HepG2 (cell line): ENCODE results near the gene ARHGAP12. TPM values are rescaled to one million over a fixed set of nuclear protein-coding genes. Genes with fewer than 3 reads are reported as not detected.

ENCODE experiments used
- CREB1 ChIP-seq, 2 experiments: fragments of 450-650 bp in 1 of 2; IDR thresholded peaks; 2 replicates each; pipeline ENCODE4 v1.6.1; 2016 to 2017; ENCODE audit warnings: control low read depth in 1 of 2, mild to moderate bottlenecking in 1 of 2, missing compliant biosample characterization in 1 of 2, missing genetic modification characterization in 1 of 2
- DR1 ChIP-seq: sonication (generic); formaldehyde crosslinking; IDR thresholded peaks from 2 replicates; pipeline ENCODE4 v1.8.0; 2021; ENCODE audit warnings: mild to moderate bottlenecking, missing genetic modification reagents, inconsistent platforms
- MATR3 ChIP-seq: sonication (generic); formaldehyde crosslinking; IDR thresholded peaks from 2 replicates; pipeline ENCODE4 v1.4.0; 2020; ENCODE audit warnings: missing genetic modification reagents
- MEIS1 ChIP-seq: sonication (generic); formaldehyde crosslinking; IDR thresholded peaks from 2 replicates; pipeline ENCODE4 v1.9.0; 2021; ENCODE audit warnings: mild to moderate bottlenecking, missing genetic modification reagents, moderate library complexity, borderline replicate concordance
- NCOR1 ChIP-seq: fragments of 200-600 bp; sonication (generic); IDR thresholded peaks from 2 replicates; pipeline ENCODE4 v1.7.0; 2017; ENCODE audit warnings: antibody characterized with exemption, low read length, borderline replicate concordance
- NFE2L1 ChIP-seq: sonication (generic); formaldehyde crosslinking; IDR thresholded peaks from 2 replicates; pipeline ENCODE4 v1.4.0; 2020; ENCODE audit warnings: missing genetic modification reagents, mild to moderate bottlenecking, borderline replicate concordance
- NFKB2 ChIP-seq: sonication (generic); formaldehyde crosslinking; IDR thresholded peaks from 2 replicates; pipeline ENCODE4 v1.4.0; 2020; ENCODE audit warnings: missing genetic modification reagents, borderline replicate concordance
- RFX3 ChIP-seq: IDR thresholded peaks from 2 replicates; pipeline ENCODE4 v1.6.1; 2016; ENCODE audit warnings: missing biosample characterization, missing genetic modification reagents
- SETDB1 ChIP-seq: sonication (generic); formaldehyde crosslinking; IDR thresholded peaks from 2 replicates; pipeline ENCODE4 v1.5.1; 2020; ENCODE audit warnings: missing genetic modification reagents, mild to moderate bottlenecking, borderline replicate concordance
- SIX1 ChIP-seq: sonication (generic); formaldehyde crosslinking; IDR thresholded peaks from 2 replicates; pipeline ENCODE4 v1.4.0; 2020; ENCODE audit warnings: missing genetic modification reagents, borderline replicate concordance
- SP5 ChIP-seq: IDR thresholded peaks from 2 replicates; pipeline ENCODE4 v1.6.1; 2016; ENCODE audit warnings: low read depth, borderline replicate concordance
- SSRP1 ChIP-seq: IDR thresholded peaks from 2 replicates; pipeline ENCODE4 v1.6.1; 2016; ENCODE audit warnings: control low read depth
- TRIM24 ChIP-seq: sonication (generic); formaldehyde crosslinking; IDR thresholded peaks from 2 replicates; pipeline ENCODE4 v1.8.0; 2022; ENCODE audit warnings: mild to moderate bottlenecking, missing genetic modification reagents
- ZFP82 ChIP-seq: sonication (generic); formaldehyde crosslinking; IDR thresholded peaks from 2 replicates; pipeline ENCODE4 v1.5.1; 2020; ENCODE audit warnings: mild to moderate bottlenecking, missing genetic modification reagents, borderline replicate concordance
- ZNF263 ChIP-seq: sonication (generic); formaldehyde crosslinking; IDR thresholded peaks from 2 replicates; pipeline ENCODE4 v1.4.0; 2020; ENCODE audit warnings: missing genetic modification reagents
- ZNF367 ChIP-seq: sonication (generic); formaldehyde crosslinking; IDR thresholded peaks from 2 replicates; pipeline ENCODE4 v1.4.0; 2020; ENCODE audit warnings: missing genetic modification reagents, borderline replicate concordance
- ZNF382 ChIP-seq: sonication (generic); formaldehyde crosslinking; IDR thresholded peaks from 2 replicates; pipeline ENCODE4 v1.5.0; 2020; ENCODE audit warnings: missing genetic modification reagents, mild to moderate bottlenecking, borderline replicate concordance
- ZNF607 ChIP-seq: sonication (generic); formaldehyde crosslinking; IDR thresholded peaks from 2 replicates; pipeline ENCODE4 v1.5.1; 2020; ENCODE audit warnings: missing genetic modification reagents, mild to moderate bottlenecking, borderline replicate concordance
- ZSCAN25 ChIP-seq: sonication (generic); formaldehyde crosslinking; IDR thresholded peaks from 2 replicates; pipeline ENCODE4 v1.8.0; 2022; ENCODE audit warnings: mild to moderate bottlenecking, missing genetic modification reagents
- polyA plus RNA-seq, 8 experiments: library from polyadenylated mRNA; depleted of rRNA in 3 of 8; stranded (reverse) in 7 of 8; unstranded in 1 of 8; fragments of >200 nt; fragmentation: Illumina TruSeq in 4 of 8; extraction: Trizol in 4 of 8; gene quantifications; 2 replicates each; pipeline versions ENCODE4 v1.2.1 to v1.2.3, GENCODE V29; 2011 to 2016; ENCODE audit warnings: low read depth in 4 of 8, missing spikeins in 1 of 8, mixed read lengths in 1 of 8; ENCODE audit not compliant: insufficient read depth in 1 of 8
- total RNA-seq, 5 experiments: library from RNA; depleted of rRNA; stranded (reverse); fragments of >200 nt; fragmentation: Illumina TruSeq; extraction: Trizol; gene quantifications; 2 replicates each; pipeline ENCODE4 v1.2.3, GENCODE V29; 2016; ENCODE audit warnings: low read depth in 1 of 5
- TF ChIP-seq, protein P1 (sequence below), 2 experiments: sonication (generic) in 1 of 2; formaldehyde crosslinking in 1 of 2; IDR thresholded peaks; 2 replicates each; pipeline versions ENCODE4 v1.5.1 to v1.6.1; 2011 to 2020; ENCODE audit warnings: borderline replicate concordance in 1 of 2, low read depth in 1 of 2, low read length in 1 of 2, mild to moderate bottlenecking in 1 of 2, missing genetic modification reagents in 1 of 2, moderate library complexity in 1 of 2
- TF ChIP-seq, protein P2 (sequence below): sonication (generic); formaldehyde crosslinking; IDR thresholded peaks from 2 replicates; pipeline ENCODE4 v1.8.1; 2022; ENCODE audit warnings: mild to moderate bottlenecking, missing genetic modification reagents
- TF ChIP-seq, protein P3 (sequence below): sonication (generic); formaldehyde crosslinking; IDR thresholded peaks from 2 replicates; pipeline ENCODE4 v1.4.0; 2020; ENCODE audit warnings: missing genetic modification reagents

The ARHGAP12 gene
- total and polyA plus RNA-seq, 2 of the 13 experiments (the other 11 are each of a cell fraction or from before 2014, with no cell fraction given) = 25.0 to 54.6 TPM

DNA sequence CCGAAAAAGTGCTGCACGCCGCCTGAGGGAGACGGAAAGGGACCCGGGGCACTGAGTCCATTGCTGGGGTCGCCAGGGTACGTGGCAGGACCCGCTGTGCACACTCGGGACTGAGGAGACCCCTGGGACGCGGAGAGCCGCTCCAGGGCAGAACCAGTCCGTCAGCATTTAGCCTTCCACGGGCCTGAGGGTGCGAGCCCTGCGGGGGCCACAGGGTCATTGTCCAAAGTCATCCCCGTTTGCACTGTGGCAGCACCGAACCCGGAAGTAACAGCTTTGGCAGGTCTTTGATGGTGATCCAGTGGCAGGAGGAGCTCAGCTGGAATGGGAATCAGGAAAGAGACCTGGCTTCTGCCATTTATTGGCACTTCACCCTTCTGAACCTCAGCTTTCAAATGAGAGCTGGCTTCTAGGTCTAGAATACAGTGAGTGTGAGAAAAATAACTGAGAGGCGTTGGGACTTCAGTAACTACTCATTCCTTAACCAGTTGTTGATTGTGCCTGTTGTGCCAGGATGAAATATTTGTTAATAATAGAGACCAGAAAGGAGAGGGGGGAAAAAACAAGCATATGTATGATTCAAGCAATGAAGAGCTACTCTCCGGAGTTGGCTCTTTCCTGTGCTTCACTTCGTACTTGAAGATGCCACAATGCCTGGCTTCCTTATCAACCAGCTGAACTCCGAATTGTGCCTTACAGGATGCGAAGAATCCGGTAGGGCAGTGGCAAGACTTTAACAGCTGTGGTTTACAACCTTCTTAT lies 811 bp upstream of the ARHGAP12 start (continued):
- TF ChIP-seq, protein P1, sequence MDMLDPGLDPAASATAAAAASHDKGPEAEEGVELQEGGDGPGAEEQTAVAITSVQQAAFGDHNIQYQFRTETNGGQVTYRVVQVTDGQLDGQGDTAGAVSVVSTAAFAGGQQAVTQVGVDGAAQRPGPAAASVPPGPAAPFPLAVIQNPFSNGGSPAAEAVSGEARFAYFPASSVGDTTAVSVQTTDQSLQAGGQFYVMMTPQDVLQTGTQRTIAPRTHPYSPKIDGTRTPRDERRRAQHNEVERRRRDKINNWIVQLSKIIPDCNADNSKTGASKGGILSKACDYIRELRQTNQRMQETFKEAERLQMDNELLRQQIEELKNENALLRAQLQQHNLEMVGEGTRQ (IDR thresholded peaks at IDR 0.05; ENCODE audit: low read depth, low read length) = no peak
- TF ChIP-seq, protein P1 (CRISPR knock-in tag; IDR thresholded peaks at IDR 0.05; ENCODE audit: borderline replicate concordance) = no peak
- TF ChIP-seq ZSCAN25 (CRISPR knock-in tag) = no peak
- no peak for TF ChIP-seq SETDB1 (CRISPR knock-in tag)
- TF ChIP-seq NFKB2 (CRISPR knock-in tag) = no peak; the same call in 1 of the 2 replicates
- TF ChIP-seq, protein P2, sequence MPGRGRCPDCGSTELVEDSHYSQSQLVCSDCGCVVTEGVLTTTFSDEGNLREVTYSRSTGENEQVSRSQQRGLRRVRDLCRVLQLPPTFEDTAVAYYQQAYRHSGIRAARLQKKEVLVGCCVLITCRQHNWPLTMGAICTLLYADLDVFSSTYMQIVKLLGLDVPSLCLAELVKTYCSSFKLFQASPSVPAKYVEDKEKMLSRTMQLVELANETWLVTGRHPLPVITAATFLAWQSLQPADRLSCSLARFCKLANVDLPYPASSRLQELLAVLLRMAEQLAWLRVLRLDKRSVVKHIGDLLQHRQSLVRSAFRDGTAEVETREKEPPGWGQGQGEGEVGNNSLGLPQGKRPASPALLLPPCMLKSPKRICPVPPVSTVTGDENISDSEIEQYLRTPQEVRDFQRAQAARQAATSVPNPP (CRISPR knock-in tag) = no peak
- TF ChIP-seq TRIM24 = no peak
- no peak; the same call in 1 of the 2 replicates for TF ChIP-seq NFE2L1 (CRISPR knock-in tag)
- TF ChIP-seq ZNF263 (CRISPR knock-in tag) = peak; percentile 57; the same call in 1 of the 2 replicates
- TF ChIP-seq SP5 (CRISPR knock-in tag) = no peak
- TF ChIP-seq DR1 = no peak
- no peak for TF ChIP-seq ZNF382 (CRISPR knock-in tag)
- TF ChIP-seq SIX1 (CRISPR knock-in tag) = no peak
- TF ChIP-seq CREB1 (IDR thresholded peaks at IDR 0.05) = no peak
- TF ChIP-seq CREB1 (CRISPR knock-in tag; IDR thresholded peaks at IDR 0.05) = no peak
- TF ChIP-seq ZNF367 (CRISPR knock-in tag) = no peak
- TF ChIP-seq NCOR1 = 0 out of 2 replicates have a peak, but pooled peaks have one; percentile 16
- no peak for TF ChIP-seq MATR3 (CRISPR knock-in tag)
- TF ChIP-seq ZNF607 (CRISPR knock-in tag) = no peak
- TF ChIP-seq SSRP1 (CRISPR knock-in tag) = no peak
- TF ChIP-seq, protein P3, sequence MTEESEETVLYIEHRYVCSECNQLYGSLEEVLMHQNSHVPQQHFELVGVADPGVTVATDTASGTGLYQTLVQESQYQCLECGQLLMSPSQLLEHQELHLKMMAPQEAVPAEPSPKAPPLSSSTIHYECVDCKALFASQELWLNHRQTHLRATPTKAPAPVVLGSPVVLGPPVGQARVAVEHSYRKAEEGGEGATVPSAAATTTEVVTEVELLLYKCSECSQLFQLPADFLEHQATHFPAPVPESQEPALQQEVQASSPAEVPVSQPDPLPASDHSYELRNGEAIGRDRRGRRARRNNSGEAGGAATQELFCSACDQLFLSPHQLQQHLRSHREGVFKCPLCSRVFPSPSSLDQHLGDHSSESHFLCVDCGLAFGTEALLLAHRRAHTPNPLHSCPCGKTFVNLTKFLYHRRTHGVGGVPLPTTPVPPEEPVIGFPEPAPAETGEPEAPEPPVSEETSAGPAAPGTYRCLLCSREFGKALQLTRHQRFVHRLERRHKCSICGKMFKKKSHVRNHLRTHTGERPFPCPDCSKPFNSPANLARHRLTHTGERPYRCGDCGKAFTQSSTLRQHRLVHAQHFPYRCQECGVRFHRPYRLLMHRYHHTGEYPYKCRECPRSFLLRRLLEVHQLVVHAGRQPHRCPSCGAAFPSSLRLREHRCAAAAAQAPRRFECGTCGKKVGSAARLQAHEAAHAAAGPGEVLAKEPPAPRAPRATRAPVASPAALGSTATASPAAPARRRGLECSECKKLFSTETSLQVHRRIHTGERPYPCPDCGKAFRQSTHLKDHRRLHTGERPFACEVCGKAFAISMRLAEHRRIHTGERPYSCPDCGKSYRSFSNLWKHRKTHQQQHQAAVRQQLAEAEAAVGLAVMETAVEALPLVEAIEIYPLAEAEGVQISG (CRISPR knock-in tag) = no peak
- 0 out of 2 replicates have a peak, but pooled peaks have one; percentile 23 for TF ChIP-seq ZFP82 (CRISPR knock-in tag)
- TF ChIP-seq RFX3 (CRISPR knock-in tag) = no peak
- TF ChIP-seq MEIS1 (CRISPR knock-in tag) = no peak
